NCI-H748 treated with DMSO at 0.1 percent for 48 hours (cell line): ENCODE data around the gene IFT122.

Source experiments
- DNase-seq: peaks from one replicate; lab custom pipeline; 2025; lab: John Stamatoyannopoulos, UW

Gene IFT122

GRCh38 chr3:129441215-129441614 lies 1.2 kb downstream of the IFT122 start:
- DNase-seq, result no peak

GRCh38 chr3:129441782-129442181 lies 1.8 kb downstream of the IFT122 start:
- DNase-seq, result no peak

GRCh38 chr3:129442486-129442885 lies 2.5 kb downstream of the IFT122 start:
- DNase-seq, result no peak

GRCh38 chr3:129442947-129443346 lies 2.9 kb downstream of the IFT122 start:
- DNase-seq, result no peak

- DNase-seq, result no peak
Measured at GRCh38 chr3:129445471-129445870, 5.4 kb downstream of the IFT122 start.

GRCh38 chr3:129446926-129447325 lies 6.9 kb downstream of the IFT122 start:
- DNase-seq, result no peak

- no peak for DNase-seq
Measured at GRCh38 chr3:129448186-129448895, 8.3 kb downstream of the IFT122 start.

GRCh38 chr3:129449279-129450115 lies 9.5 kb downstream of the IFT122 start:
- DNase-seq, result no peak

GRCh38 chr3:129453732-129454131 lies 13.7 kb downstream of the IFT122 start:
- no peak for DNase-seq

GRCh38 chr3:129460155-129460554 lies 20.1 kb downstream of the IFT122 start:
- no peak for DNase-seq

GRCh38 chr3:129460572-129460971 lies 20.5 kb downstream of the IFT122 start:
- DNase-seq, result no peak

GRCh38 chr3:129461022-129461421 lies 21.0 kb downstream of the IFT122 start:
- no peak for DNase-seq

- no peak for DNase-seq
Measured at GRCh38 chr3:129461461-129462146, 21.6 kb downstream of the IFT122 start.

- no peak for DNase-seq
Measured at GRCh38 chr3:129462361-129462968, 22.4 kb downstream of the IFT122 start.

- DNase-seq, result no peak
Measured at GRCh38 chr3:129463094-129463493, 23.1 kb downstream of the IFT122 start.

GRCh38 chr3:129463716-129464115 lies 23.7 kb downstream of the IFT122 start:
- no peak for DNase-seq

- DNase-seq, result no peak
Measured at GRCh38 chr3:129467932-129468331, 27.9 kb downstream of the IFT122 start.

- DNase-seq, result no peak
Measured at GRCh38 chr3:129469026-129469425, 29.0 kb downstream of the IFT122 start.

GRCh38 chr3:129470861-129471260 lies 30.8 kb downstream of the IFT122 start:
- no peak for DNase-seq

GRCh38 chr3:129473067-129473768 lies 33.2 kb downstream of the IFT122 start:
- DNase-seq, result no peak

GRCh38 chr3:129473769-129474152 lies 33.7 kb downstream of the IFT122 start:
- no peak for DNase-seq
